GM12874 (cell line): Measurements from ENCODE around the gene PGF.

Source experiments
- CTCF ChIP-seq: IDR thresholded peaks from 2 replicates; pipeline ENCODE4 v1.5.1; 2011; ENCODE audit warnings: low read depth, mild to moderate bottlenecking, control low read depth, low read length, moderate library complexity; ENCODE audit not compliant: insufficient read depth

PGF gene

GRCh38 chr14:74981462-74981782 lies 26.0 kb upstream of the PGF start:
- TF ChIP-seq CTCF, result no peak

GRCh38 chr14:74980731-74981461 lies 25.5 kb upstream of the PGF start:
- no peak for TF ChIP-seq CTCF

GRCh38 chr14:74980398-74980730 lies 25.0 kb upstream of the PGF start:
- no peak for TF ChIP-seq CTCF

- TF ChIP-seq CTCF, result no peak
Observed at GRCh38 chr14:74979442-74980397, 24.3 kb upstream of the PGF start.

GRCh38 chr14:74979029-74979428 lies 23.6 kb upstream of the PGF start:
- no peak for TF ChIP-seq CTCF

- TF ChIP-seq CTCF, result no peak
Observed at GRCh38 chr14:74978416-74978947, 23.1 kb upstream of the PGF start.

GRCh38 chr14:74977901-74978385 lies 22.5 kb upstream of the PGF start:
- no peak for TF ChIP-seq CTCF
